Kasumi-1 (cell line): ENCODE data around the gene SPEG.
A peak's percentile ranks its signal among the peaks of the same experiment; 100 is the strongest.

Experiments used
- DNase-seq, 2 experiments: peaks; one replicate each; lab custom pipeline; 2025; lab: John Stamatoyannopoulos, UW

SPEG gene

GRCh38 chr2:219497495-219498279 lies 63.0 kb downstream of the SPEG start:
- DNase-seq = no peak

- peak; percentile 91 to 92 for DNase-seq
Measured at GRCh38 chr2:219498280-219499057, 63.8 kb downstream of the SPEG start, which contains the start of gene GMPPA. Gene GMPPA (plus strand): TSS chr2:219498891. CDS start chr2:219499976, 1,085 bp downstream.

- no peak for DNase-seq
Measured at GRCh38 chr2:219499058-219499307, 64.3 kb downstream of the SPEG start.

- DNase-seq = no peak
Measured at GRCh38 chr2:219499555-219499954, 64.9 kb downstream of the SPEG start.

- no peak for DNase-seq
Measured at GRCh38 chr2:219500135-219500534, 65.5 kb downstream of the SPEG start.

GRCh38 chr2:219501849-219502248 lies 67.2 kb downstream of the SPEG start:
- DNase-seq = no peak

GRCh38 chr2:219502618-219503017 lies 68.0 kb downstream of the SPEG start:
- DNase-seq = no peak

GRCh38 chr2:219505585-219505984 lies 70.9 kb downstream of the SPEG start:
- DNase-seq = no peak

- no peak for DNase-seq
Measured at GRCh38 chr2:219506153-219506801, 71.6 kb downstream of the SPEG start.

- DNase-seq = no peak
Measured at GRCh38 chr2:219506802-219507526, 72.3 kb downstream of the SPEG start.

- DNase-seq = no peak
Measured at GRCh38 chr2:219507581-219508443, 73.2 kb downstream of the SPEG start.

- DNase-seq = no peak
Measured at GRCh38 chr2:219508444-219508734, 73.7 kb downstream of the SPEG start.

GRCh38 chr2:219508971-219509779 lies 74.5 kb downstream of the SPEG start:
- no peak for DNase-seq

GRCh38 chr2:219509780-219510511 lies 75.3 kb downstream of the SPEG start:
- peak; percentile 15 to 22 for DNase-seq

GRCh38 chr2:219510512-219511135 lies 76.0 kb downstream of the SPEG start:
- DNase-seq = no peak

GRCh38 chr2:219511547-219512325 lies 77.1 kb downstream of the SPEG start:
- no peak for DNase-seq

GRCh38 chr2:219512524-219513216 lies 78.0 kb downstream of the SPEG start:
- no peak for DNase-seq

- DNase-seq = no peak
Measured at GRCh38 chr2:219513787-219514186, 79.1 kb downstream of the SPEG start.
